Neuronal stem cell (in vitro differentiated cells): ENCODE results near the gene RAB9B.
"Not testable (repeated sequence)": the region's sequence is repeated elsewhere in the genome, so short reads cannot be mapped to it uniquely, and the experiment has no call there.

ENCODE experiments used
- DNase-seq: peaks from one replicate; pipeline ENCODE4 v3.0.0-alpha.2; 2013; ENCODE audit warnings: low spot score
- H2AFZ ChIP-seq: one replicate; pipeline ENCODE4 v1.6.1; 2013; ENCODE audit warnings: mild to moderate bottlenecking, low read length, inconsistent platforms
- H2AK5ac ChIP-seq: 2 replicates; pipeline ENCODE4 v1.6.1; 2013; ENCODE audit warnings: low read depth, mild to moderate bottlenecking, inconsistent platforms, low read length, moderate library complexity, mixed read lengths
- H2BK120ac ChIP-seq: 2 replicates; pipeline ENCODE4 v1.6.1; 2013; ENCODE audit warnings: low read depth, mild to moderate bottlenecking, inconsistent platforms, low read length, moderate library complexity, mixed read lengths
- H2BK12ac ChIP-seq: one replicate; pipeline ENCODE4 v1.6.1; 2013; ENCODE audit warnings: low read length, inconsistent platforms
- H2BK15ac ChIP-seq: 2 replicates; pipeline ENCODE4 v1.6.1; 2013; ENCODE audit warnings: mild to moderate bottlenecking, low read length, inconsistent platforms, mixed read lengths
- H2BK5ac ChIP-seq: one replicate; pipeline ENCODE4 v1.6.1; 2013; ENCODE audit warnings: inconsistent platforms, mild to moderate bottlenecking, low read length, moderate library complexity
- H3K14ac ChIP-seq: one replicate; pipeline ENCODE4 v1.6.1; 2013; ENCODE audit warnings: low read length, inconsistent platforms
- H3K18ac ChIP-seq: 2 replicates; pipeline ENCODE4 v1.6.1; 2013; ENCODE audit warnings: low read length, inconsistent platforms
- H3K23ac ChIP-seq: 2 replicates; pipeline ENCODE4 v1.6.1; 2013; ENCODE audit warnings: low read depth, mild to moderate bottlenecking, mixed read lengths, low read length, inconsistent platforms; ENCODE audit not compliant: poor library complexity
- H3K27ac ChIP-seq: replicated peaks from 3 replicates; pipeline ENCODE4 v1.5.1; 2013; ENCODE audit warnings: low read length, inconsistent platforms
- H3K27me3 ChIP-seq, 3 experiments: 2 replicates each; pipeline ENCODE4 v1.6.1; 2013; ENCODE audit warnings: low read length in 3 of 3, mild to moderate bottlenecking in 2 of 3, inconsistent platforms in 1 of 3, low read depth in 1 of 3, mixed read lengths in 1 of 3, moderate library complexity in 1 of 3; ENCODE audit not compliant: control insufficient read depth in 3 of 3, insufficient read depth in 3 of 3
- H3K36me3 ChIP-seq, 2 donors: replicated peaks in 1 of 2; 2 replicates each; pipeline ENCODE4 v1.6.1; 2013; ENCODE audit warnings: low read length in 2 of 2; ENCODE audit not compliant: control insufficient read depth in 2 of 2, insufficient read depth in 2 of 2
- H3K4ac ChIP-seq: 2 replicates; pipeline ENCODE4 v1.6.1; 2013; ENCODE audit warnings: inconsistent platforms, mild to moderate bottlenecking, low read length, moderate library complexity
- H3K4me1 ChIP-seq, 2 donors: 1 replicate in 1 of 2; 2 replicates in 1 of 2; pipeline ENCODE4 v1.6.1; 2013; ENCODE audit warnings: low read length in 2 of 2, low read depth in 1 of 2; ENCODE audit not compliant: control insufficient read depth in 2 of 2, insufficient read depth in 1 of 2
- H3K4me2 ChIP-seq: one replicate; pipeline ENCODE4 v1.6.1; 2013; ENCODE audit warnings: mild to moderate bottlenecking, low read length, inconsistent platforms; ENCODE audit not compliant: insufficient read depth, poor library complexity, severe bottlenecking
- H3K4me3 ChIP-seq, 2 donors: 2 replicates each; pipeline ENCODE4 v1.5.1; 2013; ENCODE audit warnings: low read length in 2 of 2, mild to moderate bottlenecking in 2 of 2, inconsistent platforms in 1 of 2, moderate library complexity in 1 of 2
- H3K79me1 ChIP-seq: one replicate; pipeline ENCODE4 v1.6.1; 2013; ENCODE audit warnings: low read depth, mild to moderate bottlenecking, inconsistent platforms, low read length, moderate library complexity
- H3K9ac ChIP-seq: one replicate; pipeline ENCODE4 v1.6.1; 2013; ENCODE audit warnings: mild to moderate bottlenecking, low read depth, low read length, inconsistent platforms; ENCODE audit not compliant: poor library complexity
- H3K9me3 ChIP-seq, 2 donors: replicated peaks in 1 of 2; 2 replicates each; pipeline versions ENCODE3 to v1.6.1; 2013; ENCODE audit warnings: low read length in 2 of 2, mild to moderate bottlenecking in 2 of 2, inconsistent platforms in 1 of 2, low read depth in 1 of 2, mixed read lengths in 1 of 2, moderate library complexity in 1 of 2; ENCODE audit not compliant: control insufficient read depth in 2 of 2, insufficient read depth in 1 of 2
- H4K8ac ChIP-seq: one replicate; pipeline ENCODE4 v1.6.1; 2013; ENCODE audit warnings: low read depth, mild to moderate bottlenecking, inconsistent platforms, low read length, moderate library complexity
- H4K91ac ChIP-seq: one replicate; pipeline ENCODE4 v1.6.1; 2013; ENCODE audit warnings: low read length, low read depth, mild to moderate bottlenecking, inconsistent platforms; ENCODE audit not compliant: poor library complexity
- WGBS, 2 donors: extraction: QIAGEN DNeasy Blood & Tissue Kit; methylation state at CpG; one replicate each; pipeline ENCODE4 v1.1.7; 2013; ENCODE audit warnings: missing lambda C conversion rate in 2 of 2, mixed read lengths in 1 of 2; ENCODE audit not compliant: insufficient read length in 2 of 2, insufficient replicate concordance in 1 of 2; ENCODE audit errors: extremely low coverage in 2 of 2; 5-methylcytosine and 5-hydroxymethylcytosine counted together

RAB9B gene

GRCh38 chrX:103817101-103817500 lies 15.0 kb downstream of the RAB9B start:
- H2AFZ ChIP-seq, H2BK12ac ChIP-seq, H3K9me3 ChIP-seq, H3K23ac ChIP-seq, H3K4me1 ChIP-seq, H4K91ac ChIP-seq, H3K36me3 ChIP-seq, H2BK15ac ChIP-seq, DNase-seq, H3K27ac ChIP-seq, H3K27me3 ChIP-seq, H2BK5ac ChIP-seq, H2AK5ac ChIP-seq, H3K14ac ChIP-seq, H2BK120ac ChIP-seq, H3K9ac ChIP-seq, H3K4me2 ChIP-seq, H3K4ac ChIP-seq, H3K18ac ChIP-seq, H3K4me3 ChIP-seq, H3K79me1 ChIP-seq, H4K8ac ChIP-seq: not testable (repeated sequence)
- no CpG with 5 or more reads among the region's 5 CpGs for WGBS, 2 donors

DNA sequence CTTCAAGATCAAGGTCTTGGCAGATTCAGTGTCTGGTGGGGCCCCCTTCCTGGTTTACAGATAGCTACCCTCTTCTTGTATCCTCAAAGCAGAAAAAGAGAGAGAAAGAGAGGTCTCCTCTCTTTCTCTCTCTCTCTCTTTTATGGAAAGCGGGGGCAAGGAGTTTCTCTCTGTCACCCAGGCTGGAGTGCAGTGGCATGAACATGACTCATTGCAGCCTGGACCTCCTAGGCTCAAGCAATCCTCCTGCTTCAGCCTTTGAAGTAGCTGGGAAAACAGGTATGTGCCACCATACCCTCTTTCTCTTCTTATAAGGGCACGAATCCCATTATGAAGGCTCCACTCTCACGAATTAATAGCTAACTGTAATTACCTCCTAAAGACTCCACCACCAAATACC lies 20.2 kb downstream of the RAB9B start:
- no peaks in the 10 kb centered on the region for H3K4me1 ChIP-seq
- H4K8ac ChIP-seq = no peak overlapping the region
- H3K79me1 ChIP-seq = no peaks in the 10 kb centered on the region
- H2BK120ac ChIP-seq = no peak overlapping the region
- H4K91ac ChIP-seq = no peak overlapping the region
- H3K27ac ChIP-seq = no peak overlapping the region
- H2AFZ ChIP-seq = no peak overlapping the region
- H2AK5ac ChIP-seq = no peak overlapping the region
- H3K4me3 ChIP-seq = no peak overlapping the region
- H3K27me3 ChIP-seq = no peaks in the 10 kb centered on the region
- H3K9ac ChIP-seq = no peak overlapping the region
- no peaks in the 10 kb centered on the region for H3K36me3 ChIP-seq
- no peak overlapping the region for H2BK5ac ChIP-seq
- H3K4ac ChIP-seq = no peak overlapping the region
- no peak overlapping the region for H3K18ac ChIP-seq
- no peak overlapping the region for H3K23ac ChIP-seq
- H2BK12ac ChIP-seq = no peak overlapping the region
- DNase-seq = no peak
- no CpG with 5 or more reads among the region's 3 CpGs for WGBS, 2 donors
- no peaks in the 10 kb centered on the region for H3K9me3 ChIP-seq
- no peak overlapping the region for H3K4me2 ChIP-seq
- H3K14ac ChIP-seq = no peak overlapping the region
- H2BK15ac ChIP-seq = no peak overlapping the region

DNA sequence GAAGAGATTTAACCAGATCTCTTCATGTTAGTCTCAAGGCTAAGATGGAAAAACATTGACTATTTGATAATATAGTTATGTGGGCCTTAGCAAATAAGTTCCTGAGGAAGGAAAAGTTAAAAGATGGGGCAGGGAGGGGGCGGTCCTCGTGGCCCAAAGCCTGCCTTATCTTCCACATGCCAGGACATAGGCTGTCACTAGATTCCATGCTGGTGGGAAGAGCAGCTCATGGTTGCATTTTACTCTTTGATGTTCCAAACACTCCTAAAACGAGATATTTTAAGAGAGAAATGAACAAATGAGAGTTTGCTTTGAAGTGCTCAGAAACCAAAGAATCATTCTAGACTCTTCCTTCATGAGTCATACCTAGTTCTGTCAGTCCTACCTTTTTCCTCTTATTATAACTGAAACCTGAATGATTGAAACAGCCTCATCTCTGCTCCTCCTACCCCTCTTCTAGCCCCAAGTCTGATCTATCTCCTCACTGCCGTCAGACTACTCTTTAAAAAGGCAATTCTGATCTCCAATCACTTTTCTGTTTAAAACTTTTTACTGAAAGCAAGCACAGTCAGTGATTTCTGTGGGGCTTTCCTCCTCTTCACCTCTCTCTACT lies 25.1 kb downstream of the RAB9B start:
- WGBS, 2 donors = no CpG with 5 or more reads among the region's 4 CpGs
- no peaks in the 10 kb centered on the region for H3K79me1 ChIP-seq
- no peak overlapping the region for H3K23ac ChIP-seq
- H2AK5ac ChIP-seq = no peak overlapping the region
- H3K14ac ChIP-seq = no peak overlapping the region
- H2BK120ac ChIP-seq = no peak overlapping the region
- no peaks in the 10 kb centered on the region for H3K27me3 ChIP-seq
- no peak overlapping the region for H3K18ac ChIP-seq
- H3K4me1 ChIP-seq = no peaks in the 10 kb centered on the region
- no peak overlapping the region for H3K9ac ChIP-seq
- no peak for DNase-seq
- H3K4ac ChIP-seq = no peak overlapping the region
- no peak overlapping the region for H3K4me2 ChIP-seq
- H2BK12ac ChIP-seq = no peak overlapping the region
- no peak overlapping the region for H2BK5ac ChIP-seq
- H4K91ac ChIP-seq = no peak overlapping the region
- H2AFZ ChIP-seq = no peak overlapping the region
- no peak overlapping the region for H4K8ac ChIP-seq
- H3K4me3 ChIP-seq = no peak overlapping the region
- no peak overlapping the region for H2BK15ac ChIP-seq
- no peaks in the 10 kb centered on the region for H3K36me3 ChIP-seq
- H3K27ac ChIP-seq = no peak overlapping the region
- H3K9me3 ChIP-seq = no peaks in the 10 kb centered on the region

DNA sequence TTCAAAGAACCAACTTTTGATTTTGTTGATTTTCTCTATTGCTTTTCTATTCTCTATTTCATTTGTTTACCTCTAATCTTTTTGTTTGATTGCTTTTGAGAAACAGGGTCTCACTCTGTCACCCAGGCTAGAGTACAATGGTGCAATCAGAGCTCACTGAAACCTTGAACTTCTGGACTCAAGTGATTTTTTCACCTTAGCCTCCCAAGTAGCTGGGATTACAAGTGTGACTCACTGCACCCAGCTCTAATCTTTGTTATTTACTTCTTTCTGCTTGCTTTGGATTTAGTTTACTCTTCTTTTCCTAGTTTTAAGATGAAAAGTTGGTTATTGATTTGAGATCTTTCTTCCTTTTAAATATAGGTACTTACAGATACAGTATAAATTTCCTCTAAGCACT lies 26.2 kb downstream of the RAB9B start:
- Histone ChIP-seq H3K14ac (no peak overlapping the region), H3K4me2 (no peak overlapping the region), H4K8ac (no peak overlapping the region), H3K36me3 (no peaks in the 10 kb centered on the region), H3K4me1 (no peaks in the 10 kb centered on the region), H2BK15ac (no peak overlapping the region), H3K9ac (no peak overlapping the region), H2BK5ac (no peak overlapping the region), H2AK5ac (no peak overlapping the region), H2BK120ac (no peak overlapping the region), H4K91ac (no peak overlapping the region), H2BK12ac (no peak overlapping the region), H3K79me1 (no peaks in the 10 kb centered on the region), H2AFZ (no peak overlapping the region), H3K27ac (no peak overlapping the region), H3K4me3 (no peak overlapping the region), H3K23ac (no peak overlapping the region), H3K9me3 (no peaks in the 10 kb centered on the region), H3K4ac (no peak overlapping the region), H3K18ac (no peak overlapping the region), H3K27me3 (no peaks in the 10 kb centered on the region)
- no peak for DNase-seq
